Loucy (cell line): ENCODE results near the gene SHOX.
"Not testable (repeated sequence)": the region's sequence is repeated elsewhere in the genome, so short reads cannot be mapped to it uniquely, and the experiment has no call there.

Experiments used
- H2AFZ ChIP-seq: fragments of 200-600 bp; sonication (generic); 2 replicates; pipeline ENCODE4 v1.6.0; 2016; ENCODE audit warnings: antibody characterized with exemption, mild to moderate bottlenecking, low read length, moderate library complexity
- H3F3A ChIP-seq: fragments of 200-600 bp; 2 replicates; pipeline ENCODE4 v1.6.0; 2016; ENCODE audit warnings: antibody characterized with exemption, low read depth, mild to moderate bottlenecking
- H3K27me3 ChIP-seq: fragments of 200-600 bp; sonication (generic); 2 replicates; pipeline ENCODE4 v1.6.1; 2014; ENCODE audit warnings: low read length, mild to moderate bottlenecking; ENCODE audit not compliant: insufficient read depth, poor library complexity, severe bottlenecking
- H3K36me3 ChIP-seq: fragments of 200-600 bp; sonication (generic); 2 replicates; pipeline ENCODE4 v1.6.1; 2016; ENCODE audit warnings: low read length; ENCODE audit not compliant: insufficient read depth
- H3K4me1 ChIP-seq: fragments of 200-600 bp; sonication (generic); 2 replicates; pipeline ENCODE4 v1.5.1; 2014; ENCODE audit warnings: low read length, mild to moderate bottlenecking; ENCODE audit not compliant: insufficient read depth, poor library complexity, severe bottlenecking
- H3K4me2 ChIP-seq: fragments of 200-600 bp; sonication (generic); 2 replicates; pipeline ENCODE4 v1.6.0; 2014; ENCODE audit warnings: antibody characterized with exemption, low read length, low read depth, mild to moderate bottlenecking; ENCODE audit not compliant: poor library complexity, severe bottlenecking
- H3K4me3 ChIP-seq: fragments of 200-600 bp; sonication (generic); 2 replicates; pipeline ENCODE4 v1.5.1; 2014; ENCODE audit warnings: low read length, mild to moderate bottlenecking, mixed read lengths; ENCODE audit not compliant: poor library complexity, severe bottlenecking
- H3K79me2 ChIP-seq: fragments of 200-600 bp; sonication (generic); 2 replicates; pipeline ENCODE4 v1.6.1; 2014; ENCODE audit warnings: low read length; ENCODE audit not compliant: insufficient read depth
- H3K9ac ChIP-seq: fragments of 200-600 bp; sonication (generic); 2 replicates; pipeline ENCODE4 v1.6.0; 2014; ENCODE audit warnings: mild to moderate bottlenecking, low read depth, low read length, moderate library complexity; ENCODE audit not compliant: poor library complexity, severe bottlenecking
- H3K9me2 ChIP-seq: fragments of 200-600 bp; sonication (generic); replicated peaks from 2 replicates; pipeline ENCODE4 v1.6.1; 2016; ENCODE audit warnings: low read depth, low read length, mixed read lengths
- H3K9me3 ChIP-seq: fragments of 200-600 bp; sonication (generic); 2 replicates; pipeline ENCODE4 v1.6.1; 2014; ENCODE audit warnings: mild to moderate bottlenecking, antibody characterized with exemption, low read length, low read depth; ENCODE audit not compliant: insufficient read depth
- H4K20me1 ChIP-seq: fragments of 200-600 bp; sonication (generic); 2 replicates; pipeline ENCODE4 v1.6.0; 2014; ENCODE audit warnings: antibody characterized with exemption, low read length, mild to moderate bottlenecking; ENCODE audit not compliant: insufficient read depth, poor library complexity, severe bottlenecking
- CTCF ChIP-seq: fragments of 200-600 bp; sonication (generic); conservative IDR thresholded peaks from 2 replicates; pipeline ENCODE4 v1.5.1; 2014; ENCODE audit warnings: mild to moderate bottlenecking, antibody characterized with exemption, low read length
- EZH2phosphoT487 ChIP-seq: fragments of 200-600 bp; IDR thresholded peaks from 2 replicates; pipeline ENCODE4 v1.6.1; 2018; ENCODE audit warnings: antibody characterized with exemption, mild to moderate bottlenecking, moderate library complexity, borderline replicate concordance

SHOX gene

DNA sequence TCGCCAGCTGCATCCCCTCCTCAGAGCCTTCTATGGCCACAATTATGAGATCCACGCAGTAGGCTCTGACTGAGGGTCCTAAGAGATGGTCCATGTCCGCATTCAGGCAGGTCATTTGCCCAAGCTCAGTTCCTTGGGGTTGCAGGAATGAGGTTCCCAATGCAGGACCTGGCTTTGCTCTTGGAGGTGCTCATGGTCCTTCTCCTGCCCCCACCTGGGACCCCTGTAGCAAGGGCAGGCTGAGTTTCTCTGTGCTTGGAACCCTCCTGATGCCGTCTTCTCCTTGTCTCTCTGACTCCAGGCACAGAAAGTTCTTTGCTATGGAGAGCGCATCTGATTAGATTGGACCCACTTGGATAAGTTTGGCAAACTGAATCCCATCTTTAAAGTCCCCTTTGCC is 16.5 kb upstream of the SHOX start:
- H3K4me1 ChIP-seq = no peaks in the 10 kb centered on the region

GRCh38 chrX:617401-617800 is 13.2 kb upstream of the SHOX start:
- H3K9me3 ChIP-seq = no peaks in the 10 kb centered on the region
- no peaks in the 10 kb centered on the region for H3K36me3 ChIP-seq
- no peaks in the 10 kb centered on the region for H3K9me2 ChIP-seq
- no peak overlapping the region for H3K4me3 ChIP-seq
- no peaks in the 10 kb centered on the region for H4K20me1 ChIP-seq
- no peaks in the 10 kb centered on the region for H3F3A ChIP-seq
- no peak overlapping the region for H3K9ac ChIP-seq
- H3K4me1 ChIP-seq = no peaks in the 10 kb centered on the region
- no peaks in the 10 kb centered on the region for H3K79me2 ChIP-seq
- H2AFZ ChIP-seq = no peak overlapping the region
- H3K4me2 ChIP-seq = no peak overlapping the region
- TF ChIP-seq CTCF (no peak), EZH2phosphoT487 (no peak)
- H3K27me3 ChIP-seq = no peaks in the 10 kb centered on the region

More for the DNA sequence above, 16.5 kb upstream of the SHOX start:
- no peak overlapping the region for H2AFZ ChIP-seq
- no peaks in the 10 kb centered on the region for H3K9me2 ChIP-seq
- H3K36me3 ChIP-seq = no peaks in the 10 kb centered on the region
- H3F3A ChIP-seq = no peaks in the 10 kb centered on the region
- H3K27me3 ChIP-seq = no peaks in the 10 kb centered on the region
- H3K79me2 ChIP-seq = no peaks in the 10 kb centered on the region
- H4K20me1 ChIP-seq = no peaks in the 10 kb centered on the region
- no peak overlapping the region for H3K4me3 ChIP-seq
- H3K4me2 ChIP-seq = no peak overlapping the region
- TF ChIP-seq CTCF (no peak), EZH2phosphoT487 (no peak)
- no peaks in the 10 kb centered on the region; the same call in 1 of the 2 replicates for H3K9me3 ChIP-seq
- H3K9ac ChIP-seq = no peak overlapping the region

DNA sequence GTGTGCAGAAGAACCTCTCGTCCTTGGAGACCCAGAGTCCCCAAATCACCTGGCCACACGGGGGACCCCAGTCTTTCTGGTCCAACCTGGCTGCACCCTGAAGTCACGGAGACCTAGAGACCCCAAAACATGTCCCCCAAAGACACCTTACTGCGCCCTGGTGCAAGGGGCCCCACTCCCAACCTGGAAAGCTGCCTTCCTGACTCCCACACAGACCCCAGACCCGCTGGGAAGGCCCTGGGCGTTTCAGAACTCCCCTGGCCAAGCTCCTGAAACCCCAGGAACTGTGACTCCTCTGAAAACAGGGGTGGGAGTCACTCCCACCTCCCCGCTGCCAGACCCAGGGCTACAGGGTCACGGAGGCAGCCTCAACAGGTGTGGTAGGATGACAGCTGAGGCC is 12.7 kb upstream of the SHOX start:
- H2AFZ ChIP-seq = no peak overlapping the region
- H3K4me1 ChIP-seq = no peaks in the 10 kb centered on the region
- no peaks in the 10 kb centered on the region for H3K9me2 ChIP-seq
- H3K27me3 ChIP-seq = no peaks in the 10 kb centered on the region
- H4K20me1 ChIP-seq = no peaks in the 10 kb centered on the region
- H3F3A ChIP-seq = no peaks in the 10 kb centered on the region
- no peak overlapping the region for H3K4me2 ChIP-seq
- no peaks in the 10 kb centered on the region for H3K36me3 ChIP-seq
- no peaks in the 10 kb centered on the region for H3K79me2 ChIP-seq
- no peak overlapping the region for H3K9ac ChIP-seq
- no peak overlapping the region for H3K4me3 ChIP-seq
- TF ChIP-seq EZH2phosphoT487 (no peak), CTCF (no peak)
- no peaks in the 10 kb centered on the region for H3K9me3 ChIP-seq

DNA sequence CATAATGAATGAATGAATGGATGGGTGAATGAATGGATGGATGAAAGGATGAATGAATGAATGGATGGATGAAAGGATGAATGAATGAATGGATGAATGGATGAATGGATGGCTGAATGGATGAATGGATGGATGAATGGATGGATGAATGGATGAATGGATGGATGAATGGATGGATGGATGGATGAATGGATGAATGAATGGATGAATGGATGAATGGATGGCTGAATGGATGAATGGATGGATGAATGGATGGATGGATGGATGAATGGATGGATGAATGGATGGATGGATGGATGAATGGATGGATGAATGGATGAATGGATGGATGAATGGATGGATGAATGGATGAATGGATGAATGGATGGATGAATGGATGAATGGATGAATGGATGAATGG is 12.3 kb upstream of the SHOX start:
- H3K9me2 ChIP-seq, H3K36me3 ChIP-seq: not testable (repeated sequence)

More for the DNA sequence above, 12.3 kb upstream of the SHOX start:
- not testable (repeated sequence) for H3K4me2 ChIP-seq, H4K20me1 ChIP-seq, H3K9ac ChIP-seq, H2AFZ ChIP-seq, H3F3A ChIP-seq, H3K9me3 ChIP-seq, H3K27me3 ChIP-seq, H3K4me3 ChIP-seq, H3K4me1 ChIP-seq, H3K79me2 ChIP-seq
